ENCODE measurements around the gene GRIP1.

GRCh38 chr12:66555113-66555512, 123.8 kb downstream of the GRIP1 start:
- TF ChIP-seq CTCF (conservative IDR thresholded peaks at IDR 0.05; ENCODE audit: low read depth in 2 of 2) = peak; percentile 42 to 55
- no peak for TF ChIP-seq EZH2phosphoT487 (IDR thresholded peaks at IDR 0.05; ENCODE audit: unreplicated experiment)
- no peak for TF ChIP-seq EZH2 (IDR thresholded peaks at IDR 0.05; ENCODE audit: low read depth, unreplicated experiment)
- no peak for TF ChIP-seq CREB1 (CRISPR knock-in tag; IDR thresholded peaks at IDR 0.05; ENCODE audit: low read depth)
- no peak for TF ChIP-seq JUNB (IDR thresholded peaks at IDR 0.05; ENCODE audit: unreplicated experiment)
- TF ChIP-seq REST (IDR thresholded peaks at IDR 0.05; ENCODE audit: unreplicated experiment) = no peak
